SKM-1 treated with dmso at 0.1 percent for 144 hours (cell line): ENCODE results near the gene ZNF324.

Experiments
- DNase-seq: peaks from one replicate; lab custom pipeline; 2025; ENCODE audit not compliant: unreplicated experiment; lab: John Stamatoyannopoulos, UW

ZNF324 gene

DNA sequence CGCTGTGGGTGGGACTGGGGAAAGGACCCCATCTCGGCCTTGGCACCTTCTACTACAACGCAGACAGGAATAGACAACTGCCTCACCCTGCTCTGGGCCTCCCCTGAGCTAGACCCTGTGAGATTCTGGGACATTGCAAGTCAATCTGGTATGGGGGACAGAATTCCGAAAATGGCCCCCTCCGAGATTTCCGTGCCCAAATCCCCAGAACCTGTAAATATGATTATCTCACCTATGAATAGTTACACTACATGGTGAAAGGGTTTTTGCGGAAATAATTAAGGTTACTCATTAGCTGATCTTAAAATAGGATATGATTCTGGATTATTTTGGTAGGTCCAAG is 53.3 kb downstream of the ZNF324 start:
- no peak for DNase-seq

DNA sequence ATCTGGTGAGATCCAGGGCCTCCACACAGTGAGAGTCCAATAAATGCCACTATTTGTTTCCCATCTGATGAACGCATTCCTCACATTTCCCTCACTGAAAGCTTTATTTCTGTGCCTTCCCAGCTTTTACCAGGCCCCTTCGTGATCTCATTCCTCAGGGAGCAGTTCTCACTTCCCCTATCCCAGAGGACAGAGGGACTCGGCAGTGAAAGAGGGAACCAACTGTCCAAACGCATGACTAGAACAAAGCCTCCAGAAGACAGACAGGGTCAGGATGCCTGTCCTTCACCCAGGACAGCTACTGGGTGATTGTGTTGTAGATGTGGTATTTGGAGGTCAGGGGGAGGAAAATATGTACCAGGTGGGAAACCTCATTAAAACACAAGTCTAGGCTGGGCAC is 54.8 kb downstream of the ZNF324 start:
- no peak for DNase-seq

DNA sequence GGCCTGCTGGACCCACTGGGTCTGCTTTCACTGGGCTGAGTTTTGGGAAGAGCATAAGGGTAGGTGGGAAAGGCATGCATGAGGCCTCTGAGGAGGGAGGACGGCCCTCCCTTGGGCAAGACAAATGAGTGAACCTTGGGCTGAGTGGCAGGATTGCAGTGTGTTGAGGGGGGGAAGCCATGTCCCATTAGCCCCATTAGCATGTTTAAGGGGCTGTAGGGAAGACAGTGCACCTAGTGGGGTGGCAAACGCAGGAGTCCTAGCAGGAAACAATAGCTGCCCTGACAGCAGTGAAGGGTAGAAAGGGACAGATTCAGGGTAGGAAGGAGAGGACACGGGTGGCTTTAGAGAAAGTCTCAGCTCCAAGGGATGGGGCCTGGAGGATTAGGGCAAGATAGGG is 55.8 kb downstream of the ZNF324 start:
- no peak for DNase-seq
